DND-41 (cell line): ENCODE measurements around the gene SPDEF.

Experiments
- ATAC-seq: fragments of 200-7000 bp; cut with Tn5 transposase; 3 replicates; pipeline ENCODE4 v1.9.1; 2021; ENCODE audit warnings: low read depth; ENCODE audit not compliant: insufficient read depth
- DNase-seq: peaks from one replicate; pipeline ENCODE4 v3.0.0-alpha.2; 2020
- H2AFZ ChIP-seq: 2 replicates; pipeline ENCODE4 v1.6.0; 2012; ENCODE audit warnings: low read depth, low read length
- H3K27ac ChIP-seq: 2 replicates; pipeline ENCODE4 v1.5.1; 2012; ENCODE audit warnings: low read length, inconsistent platforms
- H3K27me3 ChIP-seq: fragments of 200-600 bp; sonication (generic); 2 replicates; pipeline ENCODE4 v1.6.0; 2012; ENCODE audit warnings: low read length, mild to moderate bottlenecking, inconsistent platforms; ENCODE audit not compliant: insufficient read depth, poor library complexity
- H3K36me3 ChIP-seq: 2 replicates; pipeline ENCODE4 v1.5.1; 2012; ENCODE audit warnings: low read length, inconsistent platforms; ENCODE audit not compliant: insufficient read depth
- H3K4me1 ChIP-seq: 2 replicates; pipeline ENCODE4 v1.5.1; 2012; ENCODE audit warnings: mild to moderate bottlenecking, low read length; ENCODE audit not compliant: insufficient read depth
- H3K4me2 ChIP-seq: 2 replicates; pipeline ENCODE4 v1.6.0; 2012; ENCODE audit warnings: mild to moderate bottlenecking, moderate library complexity, low read length, inconsistent platforms; ENCODE audit not compliant: insufficient read depth
- H3K4me3 ChIP-seq, 2 experiments: fragments of 200-600 bp in 1 of 2; shearing (Covaris generic) in 1 of 2; 2 replicates each; pipeline ENCODE4 v1.5.1; 2012 to 2016; ENCODE audit warnings: inconsistent platforms in 2 of 2, low read length in 2 of 2, mild to moderate bottlenecking in 2 of 2, low read depth in 1 of 2, moderate library complexity in 1 of 2
- H3K79me2 ChIP-seq: 2 replicates; pipeline ENCODE4 v1.6.0; 2012; ENCODE audit warnings: low read length, inconsistent platforms; ENCODE audit not compliant: insufficient read depth
- H3K9ac ChIP-seq: 2 replicates; pipeline ENCODE4 v1.6.0; 2012; ENCODE audit warnings: low read depth, mild to moderate bottlenecking, inconsistent platforms, low read length, moderate library complexity
- H3K9me3 ChIP-seq: 2 replicates; pipeline ENCODE4 v1.5.1; 2012; ENCODE audit warnings: low read length, moderate library complexity, mild to moderate bottlenecking, inconsistent platforms; ENCODE audit not compliant: insufficient read depth, severe bottlenecking
- H4K20me1 ChIP-seq: 2 replicates; pipeline ENCODE4 v1.6.0; 2012; ENCODE audit warnings: low read length; ENCODE audit not compliant: insufficient read depth
- EZH2 ChIP-seq: IDR thresholded peaks from 3 replicates; pipeline ENCODE4 v1.6.1; 2012; ENCODE audit warnings: borderline replicate concordance, low read depth, mild to moderate bottlenecking, moderate library complexity, low read length, inconsistent platforms; ENCODE audit not compliant: severe bottlenecking
- TF ChIP-seq, protein P1 (sequence below): IDR thresholded peaks from 2 replicates; pipeline ENCODE4 v1.5.1; 2012; ENCODE audit warnings: borderline replicate concordance, low read length, moderate library complexity, mild to moderate bottlenecking; ENCODE audit not compliant: poor library complexity, severe bottlenecking; ENCODE audit errors: extremely low read depth

SPDEF gene

DNA sequence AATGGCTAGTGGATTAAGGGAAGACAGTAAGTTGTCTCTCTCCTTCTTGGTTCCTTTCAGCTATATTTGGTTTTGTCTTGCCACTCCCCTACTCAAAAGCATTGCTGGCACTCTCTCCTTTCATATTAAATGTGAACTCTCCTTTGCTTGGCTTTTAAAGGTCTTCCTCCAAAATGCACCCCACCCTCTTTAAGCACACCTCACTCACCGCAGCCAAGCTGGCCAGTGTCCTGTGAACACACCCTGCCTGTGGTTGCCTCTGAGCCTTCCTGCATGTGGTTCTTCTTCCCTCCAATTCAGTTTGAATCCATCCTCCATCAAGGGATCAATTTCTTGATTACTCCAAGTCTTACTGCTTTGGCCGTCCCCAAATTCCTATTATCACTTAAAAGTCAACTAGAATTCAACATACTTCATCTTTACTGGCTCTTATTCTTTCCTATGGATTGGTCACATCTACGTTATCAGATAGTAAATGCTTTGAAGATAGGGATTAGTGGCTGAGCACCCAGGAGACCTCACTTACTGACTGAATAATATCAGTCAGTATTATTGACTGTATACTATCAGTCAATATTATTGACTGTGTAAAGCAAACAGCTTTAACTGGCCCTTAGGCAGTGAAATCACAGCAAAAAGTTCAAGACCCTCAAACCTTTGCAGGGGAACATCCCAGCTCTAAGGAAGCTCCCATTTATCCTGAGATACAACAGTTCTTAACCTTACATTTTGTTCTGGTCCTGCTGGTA lies 41.6 kb upstream of the SPDEF start:
- H3K4me1 ChIP-seq = no peaks in the 10 kb centered on the region
- no peak overlapping the region for H3K4me2 ChIP-seq
- no peaks in the 10 kb centered on the region for H3K27me3 ChIP-seq
- H3K36me3 ChIP-seq = peaks cover 29% of the 10 kb centered on the region
- DNase-seq (no peak), ATAC-seq (no peak)
- H3K79me2 ChIP-seq = peaks cover 23% of the 10 kb centered on the region
- H3K4me3 ChIP-seq = no peak overlapping the region
- H2AFZ ChIP-seq = no peak overlapping the region
- no peaks in the 10 kb centered on the region for H3K9me3 ChIP-seq
- H3K27ac ChIP-seq = no peak overlapping the region
- peaks cover 21% of the 10 kb centered on the region; the same call in 1 of the 2 replicates for H4K20me1 ChIP-seq
- no peak overlapping the region for H3K9ac ChIP-seq
- TF ChIP-seq, protein P1, sequence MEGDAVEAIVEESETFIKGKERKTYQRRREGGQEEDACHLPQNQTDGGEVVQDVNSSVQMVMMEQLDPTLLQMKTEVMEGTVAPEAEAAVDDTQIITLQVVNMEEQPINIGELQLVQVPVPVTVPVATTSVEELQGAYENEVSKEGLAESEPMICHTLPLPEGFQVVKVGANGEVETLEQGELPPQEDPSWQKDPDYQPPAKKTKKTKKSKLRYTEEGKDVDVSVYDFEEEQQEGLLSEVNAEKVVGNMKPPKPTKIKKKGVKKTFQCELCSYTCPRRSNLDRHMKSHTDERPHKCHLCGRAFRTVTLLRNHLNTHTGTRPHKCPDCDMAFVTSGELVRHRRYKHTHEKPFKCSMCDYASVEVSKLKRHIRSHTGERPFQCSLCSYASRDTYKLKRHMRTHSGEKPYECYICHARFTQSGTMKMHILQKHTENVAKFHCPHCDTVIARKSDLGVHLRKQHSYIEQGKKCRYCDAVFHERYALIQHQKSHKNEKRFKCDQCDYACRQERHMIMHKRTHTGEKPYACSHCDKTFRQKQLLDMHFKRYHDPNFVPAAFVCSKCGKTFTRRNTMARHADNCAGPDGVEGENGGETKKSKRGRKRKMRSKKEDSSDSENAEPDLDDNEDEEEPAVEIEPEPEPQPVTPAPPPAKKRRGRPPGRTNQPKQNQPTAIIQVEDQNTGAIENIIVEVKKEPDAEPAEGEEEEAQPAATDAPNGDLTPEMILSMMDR = no peak
- no peak for TF ChIP-seq EZH2

DNA sequence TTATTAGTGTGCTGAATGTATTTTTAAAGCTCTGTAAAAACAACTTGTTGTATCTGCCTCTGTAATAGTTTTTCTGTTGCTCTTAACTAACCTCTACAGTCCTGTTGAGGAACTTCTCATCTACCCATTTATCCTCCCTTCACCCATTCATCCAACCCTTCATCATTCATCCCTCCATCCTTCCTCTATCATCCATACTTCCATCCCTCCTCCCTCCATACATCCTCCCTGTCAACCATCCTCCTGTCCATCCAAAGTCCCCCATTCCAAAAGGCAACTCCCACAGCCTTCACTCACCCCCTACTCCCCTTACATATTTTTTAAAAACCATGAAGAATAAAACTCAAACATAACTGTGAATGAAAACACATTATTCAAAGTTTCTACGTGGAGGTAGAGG lies 40.7 kb upstream of the SPDEF start:
- ATAC-seq (no peak), DNase-seq (no peak)
- Histone ChIP-seq H3K9me3 (no peaks in the 10 kb centered on the region), H3K4me3 (no peak overlapping the region), H3K79me2 (peaks cover 28% of the 10 kb centered on the region), H3K9ac (no peak overlapping the region), H4K20me1 (peaks cover 18% of the 10 kb centered on the region), H3K27me3 (no peaks in the 10 kb centered on the region), H3K4me2 (no peak overlapping the region), H3K36me3 (peaks cover 23% of the 10 kb centered on the region), H2AFZ (no peak overlapping the region), H3K4me1 (no peaks in the 10 kb centered on the region), H3K27ac (no peak overlapping the region)
- TF ChIP-seq, protein P1 = no peak
- TF ChIP-seq EZH2 = no peak

DNA sequence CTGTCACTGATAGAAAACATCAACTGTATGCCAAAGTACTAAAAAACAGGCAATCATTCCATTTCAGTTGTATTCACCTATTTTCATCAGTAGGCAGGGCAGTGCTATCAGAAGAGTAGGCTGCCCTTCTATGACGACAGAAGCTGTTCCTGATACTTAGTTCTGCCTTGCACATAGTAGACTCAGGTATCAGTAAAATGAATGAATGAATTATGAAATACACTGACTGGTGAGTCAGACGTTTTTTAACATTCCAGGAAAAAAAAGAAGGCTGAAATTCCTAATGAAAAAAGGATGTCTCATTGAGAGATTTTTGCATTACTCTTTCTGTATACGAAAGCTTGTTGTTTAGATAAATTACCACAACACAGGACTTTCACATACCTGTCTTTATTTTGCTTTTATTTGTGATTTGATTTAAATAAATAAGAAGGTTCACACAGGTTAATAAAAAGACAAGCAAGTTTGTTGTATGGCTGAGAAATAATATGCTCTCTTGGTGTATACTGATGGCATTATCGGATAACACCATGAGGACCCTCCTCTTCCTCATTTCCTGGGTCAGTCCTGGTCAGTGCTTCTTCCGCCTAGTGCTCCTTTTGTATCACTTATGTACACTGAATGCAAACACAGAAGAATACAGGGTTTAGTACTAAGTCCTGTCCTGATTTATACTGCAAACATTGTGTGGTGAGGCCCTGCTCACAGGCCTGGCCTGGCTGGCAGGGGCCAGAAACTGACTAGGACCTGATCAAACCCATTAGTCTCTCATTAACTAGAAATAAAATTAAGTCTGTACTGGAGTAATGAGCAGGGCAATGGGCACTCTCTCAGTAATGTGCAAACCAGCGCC lies 39.4 kb upstream of the SPDEF start:
- Histone ChIP-seq H3K27me3 (no peaks in the 10 kb centered on the region), H3K79me2 (peaks cover 31% of the 10 kb centered on the region), H3K4me1 (no peaks in the 10 kb centered on the region), H3K9ac (no peak overlapping the region), H4K20me1 (peaks cover 19% of the 10 kb centered on the region), H3K4me3 (no peak overlapping the region), H3K9me3 (no peaks in the 10 kb centered on the region), H3K27ac (no peak overlapping the region), H3K36me3 (peaks cover 14% of the 10 kb centered on the region), H2AFZ (no peak overlapping the region), H3K4me2 (no peak overlapping the region)
- TF ChIP-seq EZH2 = no peak
- TF ChIP-seq, protein P1 = no peak
- no peak for DNase-seq
- ATAC-seq = no peak
